ENCODE results near the gene KCNAB3. TPM values are rescaled to one million over a fixed set of nuclear protein-coding genes. Genes with fewer than 3 reads are reported as not detected.
"Not testable (repeated sequence)": the region's sequence is repeated elsewhere in the genome, so short reads cannot be mapped to it uniquely, and the experiment has no call there.

KCNAB3 gene
- total RNA-seq, 1 donor from 2014 or later: 19.9 TPM

DNA sequence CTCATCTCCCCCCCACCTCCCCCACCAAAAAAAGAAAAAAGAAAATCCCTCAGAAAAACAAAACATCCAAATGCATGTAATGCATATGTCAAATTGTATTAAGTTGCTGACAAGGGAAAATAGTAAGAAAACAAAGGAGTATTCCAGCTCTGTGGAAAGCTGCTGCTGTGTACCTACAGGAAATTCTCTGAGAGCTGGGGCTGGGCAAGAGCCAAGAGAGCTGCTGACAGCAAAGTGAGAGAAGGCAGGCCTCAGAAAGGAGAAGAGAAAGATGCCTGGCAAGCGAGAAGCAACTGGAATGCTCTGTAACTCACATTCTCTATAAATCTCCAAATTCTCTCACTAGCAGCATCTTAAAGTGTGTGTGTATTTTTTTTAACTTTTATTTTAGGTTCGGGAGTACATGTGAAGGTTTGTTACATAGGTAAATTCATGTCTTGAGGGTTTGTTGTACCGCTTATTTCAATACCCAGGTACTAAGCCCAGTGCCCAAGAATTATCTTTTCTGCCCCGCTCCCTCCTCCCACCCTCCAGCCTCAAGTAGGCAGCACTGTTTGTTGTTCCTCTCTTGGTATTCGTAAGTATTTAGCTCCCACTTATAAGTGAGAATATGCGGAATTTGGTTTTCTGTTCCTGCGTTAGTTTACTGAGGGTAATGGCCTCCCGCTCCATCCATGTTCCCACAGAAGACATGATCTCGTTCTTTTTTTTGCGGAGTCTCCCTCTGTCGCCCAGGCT, 26.7 kb upstream of the KCNAB3 start:
- Mint-ChIP-seq H3K36me3 (ENCODE audit: low read depth) (no peaks in the 10 kb centered on the region), H3K27ac (ENCODE audit: unreplicated experiment) (no peak overlapping the region), H3K27me3 (ENCODE audit: low read depth) (peaks cover 9% of the 10 kb centered on the region), H3K4me3 (no peak overlapping the region), H3K9me3 (no peaks in the 10 kb centered on the region), H3K4me1 (no peaks in the 10 kb centered on the region)
- no peak for DNase-seq (ENCODE audit: low read depth, low spot score)
- TF ChIP-seq, protein P1, sequence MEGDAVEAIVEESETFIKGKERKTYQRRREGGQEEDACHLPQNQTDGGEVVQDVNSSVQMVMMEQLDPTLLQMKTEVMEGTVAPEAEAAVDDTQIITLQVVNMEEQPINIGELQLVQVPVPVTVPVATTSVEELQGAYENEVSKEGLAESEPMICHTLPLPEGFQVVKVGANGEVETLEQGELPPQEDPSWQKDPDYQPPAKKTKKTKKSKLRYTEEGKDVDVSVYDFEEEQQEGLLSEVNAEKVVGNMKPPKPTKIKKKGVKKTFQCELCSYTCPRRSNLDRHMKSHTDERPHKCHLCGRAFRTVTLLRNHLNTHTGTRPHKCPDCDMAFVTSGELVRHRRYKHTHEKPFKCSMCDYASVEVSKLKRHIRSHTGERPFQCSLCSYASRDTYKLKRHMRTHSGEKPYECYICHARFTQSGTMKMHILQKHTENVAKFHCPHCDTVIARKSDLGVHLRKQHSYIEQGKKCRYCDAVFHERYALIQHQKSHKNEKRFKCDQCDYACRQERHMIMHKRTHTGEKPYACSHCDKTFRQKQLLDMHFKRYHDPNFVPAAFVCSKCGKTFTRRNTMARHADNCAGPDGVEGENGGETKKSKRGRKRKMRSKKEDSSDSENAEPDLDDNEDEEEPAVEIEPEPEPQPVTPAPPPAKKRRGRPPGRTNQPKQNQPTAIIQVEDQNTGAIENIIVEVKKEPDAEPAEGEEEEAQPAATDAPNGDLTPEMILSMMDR (conservative IDR thresholded peaks at IDR 0.05): no peak

DNA sequence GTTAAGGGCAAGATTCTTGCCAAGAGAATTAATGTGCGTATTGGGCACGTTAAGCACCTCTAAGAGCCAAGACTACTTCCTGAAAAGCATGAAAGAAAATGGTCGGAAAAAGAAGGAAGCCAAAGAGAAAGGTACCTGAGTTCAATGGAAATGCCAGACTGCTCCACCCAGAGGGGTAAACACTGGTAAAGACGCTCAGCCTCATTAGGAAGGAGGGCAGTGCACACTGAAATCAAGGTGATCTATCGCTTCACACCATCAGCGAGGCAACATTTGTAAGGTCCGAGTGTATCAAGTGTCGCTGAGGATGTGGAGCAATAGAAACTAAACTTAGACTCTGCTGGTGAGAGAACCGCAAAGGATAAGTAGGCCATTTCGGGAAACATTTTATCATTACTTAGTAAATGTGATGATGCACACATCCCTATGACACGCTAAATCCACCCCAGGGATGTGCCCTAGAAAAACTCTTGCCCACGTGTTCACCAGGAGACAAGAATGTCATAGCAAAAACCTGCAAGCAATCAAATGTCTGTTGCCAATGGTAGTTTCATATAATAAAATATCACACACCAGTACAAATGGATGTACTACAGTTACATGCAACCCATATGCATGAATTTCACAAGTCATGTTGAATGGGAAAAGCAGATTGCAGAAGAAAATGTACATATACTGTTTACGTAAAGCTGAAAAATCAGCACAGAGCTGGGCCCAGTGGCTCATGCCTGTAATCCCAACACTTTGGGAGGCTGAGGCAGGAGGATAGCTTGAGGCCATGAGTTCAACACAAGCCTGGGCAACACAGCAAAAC, 26.0 kb upstream of the KCNAB3 start:
- no peaks in the 10 kb centered on the region for H3K36me3 Mint-ChIP-seq (ENCODE audit: low read depth)
- no peak overlapping the region for H3K4me3 Mint-ChIP-seq
- H3K27me3 Mint-ChIP-seq (ENCODE audit: low read depth): peaks cover 3% of the 10 kb centered on the region
- no peaks in the 10 kb centered on the region for H3K4me1 Mint-ChIP-seq
- no peak for DNase-seq (ENCODE audit: low read depth, low spot score)
- H3K27ac Mint-ChIP-seq (ENCODE audit: unreplicated experiment): no peak overlapping the region
- no peaks in the 10 kb centered on the region for H3K9me3 Mint-ChIP-seq
- TF ChIP-seq, protein P1 (conservative IDR thresholded peaks at IDR 0.05): no peak

GRCh38 chr17:7953266-7953665, 23.6 kb upstream of the KCNAB3 start:
- not testable (repeated sequence) for H3K9me3 Mint-ChIP-seq; H3K27me3 Mint-ChIP-seq (ENCODE audit: low read depth); H3K4me1 Mint-ChIP-seq; H3K27ac Mint-ChIP-seq (ENCODE audit: unreplicated experiment); H3K4me3 Mint-ChIP-seq; H3K36me3 Mint-ChIP-seq (ENCODE audit: low read depth); DNase-seq (ENCODE audit: low read depth, low spot score)

DNA sequence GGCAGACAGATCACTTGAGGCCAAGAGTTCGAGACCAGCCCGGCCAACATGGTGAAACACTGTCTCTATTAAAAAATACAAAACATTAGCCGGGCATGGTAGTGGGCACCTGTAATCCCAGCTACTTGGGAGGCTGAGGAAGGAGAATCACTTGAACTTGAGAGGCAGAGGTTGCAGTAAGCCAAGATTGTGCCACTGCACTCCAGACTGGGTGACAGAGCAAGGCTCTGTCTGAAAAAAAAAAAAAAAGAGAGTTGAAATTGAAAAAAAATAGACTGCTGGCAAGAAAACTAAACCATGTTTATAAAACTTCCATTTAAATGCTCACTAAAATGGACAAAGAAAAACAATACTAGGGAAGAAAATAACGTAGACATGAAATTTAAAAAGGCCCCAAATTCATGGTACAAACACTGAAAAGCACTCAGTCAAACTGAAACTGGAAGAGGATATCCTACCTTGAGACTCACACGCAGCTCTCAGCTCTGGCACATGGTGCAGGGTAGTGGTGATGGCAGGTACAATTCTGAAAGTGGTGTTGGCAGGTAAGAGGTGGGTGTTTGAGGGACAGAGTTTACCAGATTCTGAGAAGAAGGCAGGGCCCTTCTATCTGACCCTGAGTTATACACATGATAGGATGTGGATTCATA, 21.6 kb upstream of the KCNAB3 start:
- TF ChIP-seq, protein P1 (conservative IDR thresholded peaks at IDR 0.05): no peak
- Mint-ChIP-seq H3K36me3 (ENCODE audit: low read depth) (peaks cover 10% of the 10 kb centered on the region), H3K27me3 (ENCODE audit: low read depth) (no peaks in the 10 kb centered on the region), H3K4me1 (no peaks in the 10 kb centered on the region), H3K4me3 (no peak overlapping the region), H3K9me3 (no peaks in the 10 kb centered on the region), H3K27ac (ENCODE audit: unreplicated experiment) (no peak overlapping the region)
- no peak for DNase-seq (ENCODE audit: low read depth, low spot score)

- H3K36me3 Mint-ChIP-seq (ENCODE audit: low read depth): peaks cover 11% of the 10 kb centered on the region
Measured at GRCh38 chr17:7950578-7950977, 20.9 kb upstream of the KCNAB3 start.

More at GRCh38 chr17:7950578-7950977, 20.9 kb upstream of the KCNAB3 start:
- Mint-ChIP-seq H3K4me1 (no peaks in the 10 kb centered on the region), H3K4me3 (no peak overlapping the region), H3K27me3 (ENCODE audit: low read depth) (no peaks in the 10 kb centered on the region), H3K27ac (ENCODE audit: unreplicated experiment) (no peak overlapping the region), H3K9me3 (no peaks in the 10 kb centered on the region)
- TF ChIP-seq, protein P1 (conservative IDR thresholded peaks at IDR 0.05): no peak
- no peak for DNase-seq (ENCODE audit: low read depth, low spot score)
